T-helper 17 cell (primary cell): ENCODE results near the gene AP5Z1. TPM values are rescaled to one million over a fixed set of nuclear protein-coding genes. Genes with fewer than 3 reads are reported as not detected.

ENCODE experiments used
- ATAC-seq: fragments of 150-1000 bp; cut with Tn5 transposase; 2 replicates; pipeline ENCODE4 v1.10.0; 2021; ENCODE audit warnings: mild to moderate bottlenecking, moderate library complexity
- DNase-seq, 3 donors: peaks; one replicate each; pipeline versions ENCODE4 v3.0.0 to v3.0.0-alpha.2; 2020 to 2021
- H3K9me3 ChIP-seq: one replicate; pipeline ENCODE4 v1.7.0; 2013; ENCODE audit warnings: low read length, mild to moderate bottlenecking; ENCODE audit not compliant: control insufficient read depth, poor library complexity, severe bottlenecking
- H3K27ac Mint-ChIP-seq: one replicate; pipeline ENCODE4 v1.8.0; 2022; ENCODE audit warnings: mild to moderate bottlenecking, moderate library complexity, mixed read lengths
- H3K27me3 Mint-ChIP-seq: one replicate; pipeline ENCODE4 v1.8.0; 2022; ENCODE audit warnings: mixed read lengths
- H3K36me3 Mint-ChIP-seq: one replicate; pipeline ENCODE4 v1.8.0; 2022; ENCODE audit warnings: low read depth, mixed read lengths
- H3K4me1 Mint-ChIP-seq: one replicate; pipeline ENCODE4 v1.8.0; 2022; ENCODE audit warnings: mild to moderate bottlenecking, mixed read lengths
- H3K4me3 Mint-ChIP-seq: one replicate; pipeline ENCODE4 v1.8.0; 2022; ENCODE audit warnings: mild to moderate bottlenecking, moderate library complexity, mixed read lengths
- total RNA-seq, 4 donors: library from RNA in 2 of 4; stranded (reverse) in 2 of 4; gene quantifications; one replicate each; pipeline ENCODE4 v1.2.3 and lab custom pipeline; 2022 to 2026

The AP5Z1 gene
- total RNA-seq, 2 donors from 2014 or later: 87.6 to 112 TPM

DNA sequence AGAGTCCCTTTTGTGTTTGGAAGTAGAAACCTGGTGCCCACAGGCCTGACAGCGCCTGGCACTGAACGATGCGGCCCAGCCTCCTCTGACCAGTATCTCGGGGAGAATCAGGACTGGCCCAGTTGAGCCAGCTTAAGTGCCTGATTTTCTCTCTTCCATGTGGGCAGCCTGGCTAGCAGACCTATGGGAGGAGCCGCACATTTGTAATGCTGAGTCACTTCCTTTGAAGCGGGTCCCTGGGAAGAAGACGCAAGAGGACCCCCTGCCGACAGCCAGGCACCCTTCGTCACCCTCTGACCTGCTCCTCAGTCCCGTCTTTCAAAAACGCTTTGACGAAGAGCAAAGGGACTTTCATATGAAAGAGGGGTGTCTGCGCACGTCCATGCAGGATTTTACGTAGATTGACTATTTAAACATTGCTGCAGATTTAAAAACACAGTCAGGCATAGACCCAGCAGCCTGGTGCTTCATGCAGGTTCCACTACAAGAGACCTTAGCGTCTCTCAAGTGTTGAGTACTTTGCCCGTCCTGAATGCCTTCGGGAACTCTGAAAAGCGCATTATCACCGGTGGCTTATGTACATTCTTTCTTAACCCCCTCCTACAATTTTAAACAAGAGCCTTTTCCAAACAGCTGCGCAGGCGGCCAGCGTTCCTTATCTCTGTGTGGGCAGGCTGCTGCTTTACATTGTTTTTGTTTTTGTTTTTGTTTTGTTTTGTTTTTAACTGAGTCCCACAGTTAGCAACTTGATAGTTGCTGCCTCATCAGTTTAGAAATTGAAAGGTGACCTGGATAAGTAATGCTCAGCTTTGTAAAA is 36.5 kb upstream of the AP5Z1 start:
- Mint-ChIP-seq H3K36me3 (no peaks in the 10 kb centered on the region), H3K27ac (peak overlapping the region; percentile 94), H3K4me3 (peak overlapping the region; percentile 84), H3K27me3 (no peaks in the 10 kb centered on the region), H3K4me1 (peaks cover 39% of the 10 kb centered on the region)
- H3K9me3 ChIP-seq: no peaks in the 10 kb centered on the region
- DNase-seq: no peak
- peak; percentile 32 for ATAC-seq

DNA sequence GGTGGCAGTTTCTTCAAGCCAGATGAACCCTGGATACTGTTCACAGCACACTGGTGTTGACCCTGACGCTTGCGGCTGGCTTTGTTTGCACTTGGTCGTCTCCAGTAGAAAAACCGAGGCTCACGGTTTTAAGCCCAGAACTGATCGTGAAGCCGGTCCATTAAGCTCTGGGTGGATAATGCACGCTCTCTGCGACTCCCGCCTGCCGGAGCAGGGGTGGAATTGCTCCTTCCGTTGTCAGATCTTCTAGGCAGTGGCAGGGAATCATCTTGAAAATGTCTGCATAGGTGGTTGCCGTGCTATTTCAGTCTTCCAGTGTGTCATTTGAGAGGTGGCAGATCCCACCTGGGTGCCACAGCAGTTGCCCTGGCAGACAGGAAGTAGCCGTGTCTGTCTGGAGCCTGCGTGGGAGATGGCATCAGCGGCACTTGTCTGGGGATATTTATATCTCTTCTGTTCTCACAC is 35.9 kb upstream of the AP5Z1 start:
- ATAC-seq (peak; percentile 61), DNase-seq (peak in 1 of 3 donors; percentile 45)
- no peaks in the 10 kb centered on the region for H3K9me3 ChIP-seq
- H3K36me3 Mint-ChIP-seq: no peaks in the 10 kb centered on the region
- peak overlapping the region; percentile 94 for H3K27ac Mint-ChIP-seq
- peak overlapping the region; percentile 84 for H3K4me3 Mint-ChIP-seq
- peaks cover 41% of the 10 kb centered on the region for H3K4me1 Mint-ChIP-seq
- no peaks in the 10 kb centered on the region for H3K27me3 Mint-ChIP-seq

DNA sequence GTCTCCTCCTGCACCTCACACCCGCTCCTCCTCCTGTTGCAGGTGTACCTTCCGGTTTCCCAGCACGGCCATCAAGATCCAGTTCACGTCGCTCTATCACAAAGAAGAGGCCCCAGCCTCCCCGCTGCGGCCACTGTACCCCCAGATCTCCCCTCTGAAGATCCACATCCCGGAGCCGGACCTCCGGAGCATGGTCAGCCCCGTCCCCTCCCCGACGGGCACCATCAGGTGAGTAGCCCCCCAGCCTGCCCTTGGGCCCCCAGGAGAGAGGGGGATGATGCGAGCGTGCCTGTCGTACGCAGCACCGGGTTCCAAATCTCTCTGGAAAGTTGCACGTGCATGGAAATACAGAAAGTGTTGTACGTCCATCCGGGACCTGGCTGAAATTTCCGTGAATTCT is 34.6 kb upstream of the AP5Z1 start:
- Mint-ChIP-seq H3K4me1 (peaks cover 47% of the 10 kb centered on the region), H3K27me3 (no peaks in the 10 kb centered on the region), H3K27ac (peak overlapping the region; percentile 97), H3K4me3 (no peak overlapping the region), H3K36me3 (no peaks in the 10 kb centered on the region)
- no peaks in the 10 kb centered on the region for H3K9me3 ChIP-seq
- DNase-seq: no peak
- ATAC-seq: no peak

DNA sequence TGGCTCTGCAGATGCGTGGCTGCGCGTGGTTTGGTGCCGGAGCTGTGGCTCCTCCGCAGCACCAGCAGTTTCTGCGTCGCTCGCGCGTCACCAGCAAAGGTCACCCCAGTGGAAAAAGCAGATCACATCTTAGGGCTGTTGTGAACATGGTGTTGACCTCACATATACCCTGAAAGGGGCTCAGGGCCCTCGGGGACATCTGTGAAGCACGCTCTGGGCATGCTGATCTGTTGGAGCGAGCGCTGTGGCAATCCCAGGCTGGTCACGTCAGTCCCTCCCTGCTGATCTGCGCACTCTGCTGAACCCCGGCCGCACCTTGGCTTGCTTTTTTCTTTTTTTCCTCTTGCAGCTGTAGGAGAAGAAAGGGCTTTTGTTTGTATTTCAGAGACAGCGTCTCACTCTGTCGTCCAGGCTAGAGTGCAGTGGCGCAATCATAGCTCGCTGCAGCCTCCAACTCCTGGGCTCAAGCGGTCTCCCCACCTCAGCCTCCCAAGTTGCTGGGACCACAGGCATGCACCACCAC is 33.3 kb upstream of the AP5Z1 start:
- no peaks in the 10 kb centered on the region for H3K36me3 Mint-ChIP-seq
- no peaks in the 10 kb centered on the region for H3K9me3 ChIP-seq
- no peaks in the 10 kb centered on the region for H3K27me3 Mint-ChIP-seq
- H3K27ac Mint-ChIP-seq: peak overlapping the region; percentile 97
- peaks cover 50% of the 10 kb centered on the region for H3K4me1 Mint-ChIP-seq
- H3K4me3 Mint-ChIP-seq: no peak overlapping the region
- ATAC-seq: no peak
- DNase-seq: no peak

DNA sequence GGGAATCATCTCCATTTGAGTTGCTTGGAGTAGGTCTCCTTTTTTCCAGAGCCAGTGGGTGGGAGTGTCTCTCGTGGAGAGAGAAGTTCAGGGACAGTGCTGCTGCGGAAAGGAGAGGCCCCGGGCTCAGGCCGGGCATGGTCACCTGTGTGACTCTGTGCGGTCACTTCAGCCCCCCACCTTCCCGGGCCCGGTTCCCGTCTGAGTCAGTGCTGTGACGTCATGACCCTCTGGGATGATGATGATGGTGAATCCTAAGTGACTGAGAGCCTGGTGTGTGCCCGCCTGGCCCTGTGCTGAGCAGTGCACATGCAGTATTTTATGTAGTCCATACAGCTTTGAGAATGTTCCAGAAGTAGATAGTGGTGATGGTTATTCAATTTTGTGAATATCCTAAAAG is 32.6 kb upstream of the AP5Z1 start:
- peak overlapping the region; percentile 97 for H3K27ac Mint-ChIP-seq
- no peak for ATAC-seq
- H3K9me3 ChIP-seq: no peaks in the 10 kb centered on the region
- DNase-seq: no peak
- H3K27me3 Mint-ChIP-seq: no peaks in the 10 kb centered on the region
- H3K4me1 Mint-ChIP-seq: peaks cover 54% of the 10 kb centered on the region
- no peak overlapping the region for H3K4me3 Mint-ChIP-seq
- no peaks in the 10 kb centered on the region for H3K36me3 Mint-ChIP-seq

DNA sequence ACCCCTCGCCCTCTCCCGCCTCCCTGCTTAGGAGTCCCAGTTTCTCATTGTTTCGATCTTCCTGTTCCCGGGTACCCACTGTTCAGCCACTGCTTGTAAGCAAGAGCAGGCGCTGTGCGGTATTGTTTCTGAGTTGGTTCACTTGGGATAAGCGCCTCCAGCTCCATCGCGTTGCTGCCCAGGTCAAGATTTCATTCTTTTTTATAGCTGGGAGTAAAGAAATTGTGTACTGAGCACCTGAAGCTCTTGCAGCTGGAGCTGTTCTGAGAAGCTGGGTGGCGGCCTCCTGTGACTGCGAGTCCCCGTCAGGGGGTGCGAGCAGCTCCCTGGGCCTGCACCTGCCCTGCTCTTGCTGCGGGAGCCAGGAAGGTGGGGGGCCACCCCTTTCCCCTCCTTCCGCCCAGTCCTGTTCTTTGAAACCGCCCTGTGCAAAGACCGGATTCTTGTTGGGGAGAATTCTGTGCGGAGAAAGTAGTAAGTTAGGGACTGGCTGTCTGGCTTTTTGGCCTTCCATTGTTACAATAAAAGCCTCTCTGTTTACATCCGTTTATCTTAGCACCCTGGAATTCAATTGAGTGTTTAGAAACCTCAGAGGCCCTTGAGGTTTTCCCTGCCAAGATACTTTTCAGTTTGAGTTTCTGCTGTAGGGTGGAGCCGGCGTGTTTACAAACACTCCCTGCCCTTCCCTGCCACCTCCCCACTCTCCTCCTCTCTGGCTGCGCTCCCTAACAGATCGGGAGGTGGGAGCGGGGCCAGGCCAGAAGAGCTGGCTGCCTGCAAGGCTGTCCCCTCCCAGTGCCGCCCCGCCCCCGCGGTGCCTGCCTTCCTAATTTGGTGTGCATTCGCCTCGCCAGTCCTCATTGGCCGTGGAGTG is 30.8 kb upstream of the AP5Z1 start:
- no peaks in the 10 kb centered on the region for H3K9me3 ChIP-seq
- peak overlapping the region; percentile 91 for H3K4me3 Mint-ChIP-seq
- no peaks in the 10 kb centered on the region for H3K27me3 Mint-ChIP-seq
- peaks cover 3% of the 10 kb centered on the region for H3K36me3 Mint-ChIP-seq
- DNase-seq: peak; percentile 53 to 66 (median 65)
- peak; percentile 79 for ATAC-seq
- peak overlapping the region; percentile 97 for H3K27ac Mint-ChIP-seq
- H3K4me1 Mint-ChIP-seq: peaks cover 57% of the 10 kb centered on the region

DNA sequence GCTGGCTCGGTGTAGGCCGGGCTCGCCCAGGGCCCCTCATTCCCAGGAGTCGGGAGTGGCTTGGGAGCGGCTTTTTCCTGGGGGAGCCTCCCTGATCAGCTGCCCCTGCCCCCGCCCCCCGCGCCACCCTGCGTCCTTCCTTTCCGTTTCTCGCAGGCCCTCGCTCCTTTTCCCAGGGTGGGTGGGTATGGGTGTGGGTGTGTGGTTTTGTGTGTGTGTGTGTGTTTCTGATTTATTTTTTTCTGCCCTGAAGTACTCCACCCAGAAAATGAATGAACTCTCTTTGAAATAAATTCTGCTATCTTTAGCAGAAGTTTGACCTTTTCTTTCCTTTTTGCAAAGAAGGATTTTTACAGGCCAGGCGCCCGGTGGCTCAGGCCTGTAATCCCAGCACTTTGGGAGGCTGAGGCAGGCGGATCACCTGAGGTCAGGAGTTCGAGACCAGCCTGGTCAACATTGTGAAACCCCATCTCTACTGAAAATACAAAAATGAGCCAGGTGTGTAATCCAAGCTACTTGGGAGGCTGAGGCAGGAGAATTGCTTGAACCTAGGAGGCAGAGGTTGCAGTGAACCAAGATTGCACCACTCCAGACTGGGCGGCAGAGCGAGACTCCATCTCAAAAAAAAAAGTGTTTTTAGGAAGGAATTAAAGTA is 30.0 kb upstream of the AP5Z1 start:
- Mint-ChIP-seq H3K36me3 (peaks cover 3% of the 10 kb centered on the region), H3K4me3 (peak overlapping the region; percentile 91), H3K27me3 (no peaks in the 10 kb centered on the region), H3K27ac (peak overlapping the region; percentile 97), H3K4me1 (peaks cover 54% of the 10 kb centered on the region)
- DNase-seq: no peak
- H3K9me3 ChIP-seq: no peaks in the 10 kb centered on the region
- ATAC-seq: peak; percentile 50

DNA sequence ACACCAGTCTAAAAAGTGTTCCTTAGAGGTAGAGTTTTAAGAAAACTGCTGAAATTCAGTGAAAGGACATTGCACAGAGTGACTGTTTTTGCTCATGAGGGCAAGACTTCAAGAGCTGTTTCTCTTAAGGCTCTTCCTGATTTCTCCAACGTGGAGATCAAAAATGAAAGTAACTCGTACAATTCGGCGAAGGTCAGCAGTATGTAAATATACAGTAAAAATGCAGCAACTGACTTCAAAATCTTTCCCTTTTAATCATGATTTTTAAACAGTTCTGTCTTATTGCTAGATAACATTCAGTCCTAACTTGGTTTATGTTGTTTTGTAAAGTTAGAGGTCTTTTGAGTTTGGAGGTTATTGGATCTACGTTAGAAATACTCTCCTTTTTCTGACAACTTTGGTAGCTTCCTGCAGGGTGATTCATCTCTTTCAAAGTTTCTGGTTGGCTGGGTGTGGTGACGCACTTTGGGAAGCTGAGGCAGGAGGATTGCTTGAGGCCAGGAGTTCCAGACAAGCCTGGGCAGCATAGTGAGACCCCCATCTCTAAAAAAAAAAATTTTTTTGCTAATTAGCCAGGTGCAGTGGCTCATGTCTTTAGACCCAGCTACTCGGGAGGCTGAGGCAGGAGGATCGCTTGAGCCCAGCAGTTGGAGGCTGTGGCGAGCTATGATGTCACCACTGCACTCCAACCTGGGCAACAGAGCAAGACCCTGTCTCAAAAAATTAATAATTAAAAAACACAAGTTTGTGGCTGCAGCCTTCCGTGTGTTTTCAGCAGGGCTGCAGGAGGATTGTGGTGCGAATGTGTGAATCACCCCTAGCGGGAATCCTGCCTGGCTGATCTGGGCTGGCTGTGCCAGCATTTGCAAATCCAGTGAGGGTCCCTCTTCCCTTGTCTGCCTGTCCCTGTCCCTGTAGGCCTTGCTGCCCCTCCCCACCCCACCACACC is 29.2 kb upstream of the AP5Z1 start:
- Mint-ChIP-seq H3K36me3 (peaks cover 3% of the 10 kb centered on the region), H3K4me1 (peaks cover 51% of the 10 kb centered on the region), H3K27ac (peak overlapping the region; percentile 97), H3K27me3 (no peaks in the 10 kb centered on the region), H3K4me3 (peak overlapping the region; percentile 91)
- DNase-seq (no peak), ATAC-seq (no peak)
- no peaks in the 10 kb centered on the region for H3K9me3 ChIP-seq

DNA sequence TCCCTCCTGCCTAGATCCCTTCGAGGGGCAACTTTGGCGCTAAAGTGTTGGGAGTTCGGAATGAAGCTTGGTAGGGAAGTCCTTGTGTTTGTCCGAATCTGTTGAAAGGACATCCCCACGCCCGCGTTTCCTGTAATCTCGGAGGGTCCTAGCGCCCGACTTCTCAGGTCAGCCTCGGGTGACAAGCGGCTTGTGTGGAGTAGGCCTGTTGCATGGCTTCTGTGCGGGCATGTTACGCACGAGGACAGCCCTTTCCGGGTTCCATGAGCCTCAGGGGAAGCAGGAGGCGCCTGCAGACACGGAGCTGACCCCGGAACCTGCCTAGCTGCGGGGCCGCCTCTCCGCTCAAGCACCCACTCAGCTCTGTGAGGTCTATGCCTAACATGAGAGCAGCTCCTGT is 28.4 kb upstream of the AP5Z1 start:
- ATAC-seq: no peak
- H3K27ac Mint-ChIP-seq: peak overlapping the region; percentile 97
- H3K9me3 ChIP-seq: no peaks in the 10 kb centered on the region
- H3K4me3 Mint-ChIP-seq: peak overlapping the region; percentile 69
- peaks cover 51% of the 10 kb centered on the region for H3K4me1 Mint-ChIP-seq
- H3K36me3 Mint-ChIP-seq: peaks cover 3% of the 10 kb centered on the region
- H3K27me3 Mint-ChIP-seq: no peaks in the 10 kb centered on the region
- DNase-seq: no peak

DNA sequence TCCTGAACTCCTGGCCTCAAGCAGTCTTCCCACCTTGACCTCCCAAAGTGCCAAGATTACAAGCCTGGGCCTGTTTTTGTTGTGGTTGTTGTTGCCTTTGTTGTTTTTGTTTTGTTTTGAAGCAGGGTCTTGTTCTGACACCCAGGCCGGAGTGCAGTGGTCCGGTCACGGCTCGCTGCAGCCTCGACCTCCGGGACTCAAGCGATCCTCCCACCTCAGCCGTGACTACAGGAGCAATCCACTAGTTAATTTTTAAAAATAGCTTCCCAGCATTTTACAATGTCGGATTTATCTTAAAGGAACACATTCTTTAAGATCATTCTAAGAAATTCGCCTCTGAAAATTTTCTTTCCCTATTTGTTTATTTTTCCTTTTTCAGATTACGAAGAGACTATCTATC is 27.7 kb upstream of the AP5Z1 start:
- no peaks in the 10 kb centered on the region for H3K9me3 ChIP-seq
- H3K4me3 Mint-ChIP-seq: peak overlapping the region; percentile 70
- no peaks in the 10 kb centered on the region for H3K27me3 Mint-ChIP-seq
- peak overlapping the region; percentile 97 for H3K27ac Mint-ChIP-seq
- ATAC-seq (no peak), DNase-seq (no peak)
- peaks cover 3% of the 10 kb centered on the region for H3K36me3 Mint-ChIP-seq
- peaks cover 56% of the 10 kb centered on the region for H3K4me1 Mint-ChIP-seq

DNA sequence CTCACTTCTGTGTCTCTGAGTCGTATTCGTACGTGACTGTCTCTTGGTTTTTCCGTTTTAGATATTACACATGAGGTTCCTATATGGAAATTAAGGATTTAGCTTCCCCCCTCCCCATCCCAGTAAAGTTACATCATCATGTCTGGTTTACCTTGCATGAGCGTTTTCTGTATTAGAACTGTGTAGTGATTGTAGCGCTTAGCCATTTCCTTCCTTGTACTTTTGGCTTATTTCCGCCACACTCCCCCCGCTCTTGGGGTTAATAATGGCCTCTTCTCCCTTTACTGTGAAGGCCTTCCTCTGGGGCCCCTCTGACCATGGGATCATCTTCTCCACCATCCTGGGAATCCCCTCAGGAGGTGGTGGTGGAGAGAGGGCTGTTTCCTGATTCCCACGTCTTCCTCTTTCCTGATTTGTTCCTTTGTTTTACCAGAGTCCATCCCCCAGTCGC is 27.2 kb upstream of the AP5Z1 start:
- H3K9me3 ChIP-seq: no peaks in the 10 kb centered on the region
- Mint-ChIP-seq H3K4me1 (peaks cover 54% of the 10 kb centered on the region), H3K36me3 (peaks cover 3% of the 10 kb centered on the region), H3K27ac (peak overlapping the region; percentile 97), H3K4me3 (peak overlapping the region; percentile 70), H3K27me3 (no peaks in the 10 kb centered on the region)
- no peak for DNase-seq
- no peak for ATAC-seq

DNA sequence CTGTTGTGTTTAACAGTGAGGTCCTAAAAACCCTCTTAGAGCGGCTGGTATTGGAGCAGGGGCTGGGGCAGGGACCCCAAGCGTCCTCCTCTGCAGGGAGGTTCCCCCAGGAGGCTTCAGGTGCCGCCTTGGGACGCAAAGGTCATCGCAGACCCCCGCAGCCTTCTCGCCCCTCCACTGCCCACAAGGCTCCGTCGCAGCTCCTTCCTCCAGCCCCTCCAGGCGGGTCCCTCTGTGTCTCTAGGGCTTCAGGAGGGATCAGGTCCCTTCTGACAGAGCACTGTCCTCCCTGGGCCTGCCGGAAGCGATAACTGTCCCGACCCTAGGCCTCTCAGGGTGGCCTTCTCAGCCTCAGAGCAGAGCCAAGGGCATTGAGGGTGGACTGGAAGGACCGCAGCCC is 26.1 kb upstream of the AP5Z1 start:
- ATAC-seq (no peak), DNase-seq (no peak)
- H3K9me3 ChIP-seq: no peaks in the 10 kb centered on the region
- no peaks in the 10 kb centered on the region for H3K27me3 Mint-ChIP-seq
- no peak overlapping the region for H3K4me3 Mint-ChIP-seq
- H3K36me3 Mint-ChIP-seq: peaks cover 3% of the 10 kb centered on the region
- peak overlapping the region; percentile 97 for H3K27ac Mint-ChIP-seq
- peaks cover 51% of the 10 kb centered on the region for H3K4me1 Mint-ChIP-seq
